NCI-H2081 treated with DMSO at 0.1 percent for 48 hours (cell line): Measurements from ENCODE around the gene MCTP1.
"Not testable (repeated sequence)": the region's sequence is repeated elsewhere in the genome, so short reads cannot be mapped to it uniquely, and the experiment has no call there.

ENCODE experiments used
- DNase-seq: peaks from one replicate; lab custom pipeline; 2025; lab: John Stamatoyannopoulos, UW

The MCTP1 gene

DNA sequence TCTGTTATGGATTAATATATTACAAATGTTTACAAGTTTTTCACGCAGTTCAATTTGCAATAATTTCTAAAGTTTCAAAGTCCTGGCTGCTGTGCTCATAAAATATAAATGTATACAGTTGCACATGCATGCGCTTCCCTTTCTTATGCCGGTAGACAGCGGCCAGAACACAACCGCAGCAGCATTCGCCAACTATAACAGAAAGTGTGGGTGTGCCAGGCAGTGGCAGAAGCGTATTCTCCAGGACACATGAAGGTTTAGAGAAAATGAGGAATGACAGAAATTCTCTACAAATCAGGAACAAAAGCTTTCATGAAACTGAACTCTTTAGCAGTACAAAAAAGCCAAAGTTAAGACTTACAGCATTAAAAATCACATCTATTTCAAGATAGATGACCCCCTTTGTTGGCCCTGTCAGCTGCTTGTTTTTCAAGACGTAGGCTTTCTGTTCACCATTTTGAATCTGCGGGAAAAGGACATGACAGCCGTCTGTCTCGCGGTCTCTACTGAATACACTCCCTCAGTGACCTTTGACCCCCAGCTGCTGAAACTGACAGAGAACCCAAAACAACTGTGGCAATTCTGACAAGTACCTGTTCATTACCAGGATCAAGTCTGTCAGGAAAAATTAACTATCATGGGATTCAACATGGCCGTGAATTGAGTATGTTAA lies 414.2 kb downstream of the MCTP1 start:
- no peak for DNase-seq

- no peak for DNase-seq
Observed at GRCh38 chr5:94869921-94870320, 415.0 kb downstream of the MCTP1 start.

DNA sequence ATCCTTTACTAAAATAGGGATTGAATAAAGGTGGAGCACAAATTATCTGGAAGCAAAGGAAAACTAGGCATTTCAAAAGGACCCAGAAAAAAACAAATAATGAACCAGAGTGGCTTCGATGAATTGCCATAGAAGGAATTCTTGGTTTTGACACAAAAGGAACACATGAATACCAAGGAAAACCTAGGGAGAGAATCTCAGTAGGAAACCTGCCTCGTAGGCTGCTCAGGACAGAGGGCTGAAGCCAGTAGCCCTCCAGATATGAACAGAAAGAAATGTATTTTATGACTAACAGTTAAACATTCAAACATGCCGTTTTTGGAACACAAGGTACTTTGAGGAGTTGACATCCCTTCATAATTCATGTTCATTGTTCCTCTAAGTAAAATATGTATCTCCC lies 420.9 kb downstream of the MCTP1 start:
- no peak for DNase-seq

- no peak for DNase-seq
Observed at GRCh38 chr5:94857111-94857510, 427.8 kb downstream of the MCTP1 start.

DNA sequence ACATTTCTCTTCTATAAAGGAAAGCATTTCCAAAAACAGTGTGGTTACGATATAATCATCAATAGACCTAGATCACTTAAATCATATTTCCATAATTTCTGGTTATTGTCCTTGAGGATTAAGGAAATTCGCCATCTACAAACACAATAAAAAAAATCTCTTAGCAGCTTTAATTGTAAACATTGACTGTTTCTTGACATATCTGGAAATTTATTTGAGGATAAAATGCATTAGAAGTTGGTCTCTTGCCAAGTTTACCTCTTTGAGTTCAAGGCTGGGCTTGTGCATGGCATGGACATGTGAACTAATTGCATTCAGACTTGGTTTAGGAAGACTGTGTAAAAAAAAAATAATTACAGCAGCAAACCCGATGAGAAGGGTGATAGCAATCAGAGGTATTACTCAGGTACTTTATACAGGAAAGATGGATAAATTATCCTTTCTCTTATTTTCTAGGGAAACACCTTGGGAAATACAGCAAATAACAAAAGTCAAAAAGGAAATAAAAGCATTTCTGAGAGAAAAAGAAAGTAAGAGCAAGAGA lies 428.6 kb downstream of the MCTP1 start:
- no peak for DNase-seq

DNA sequence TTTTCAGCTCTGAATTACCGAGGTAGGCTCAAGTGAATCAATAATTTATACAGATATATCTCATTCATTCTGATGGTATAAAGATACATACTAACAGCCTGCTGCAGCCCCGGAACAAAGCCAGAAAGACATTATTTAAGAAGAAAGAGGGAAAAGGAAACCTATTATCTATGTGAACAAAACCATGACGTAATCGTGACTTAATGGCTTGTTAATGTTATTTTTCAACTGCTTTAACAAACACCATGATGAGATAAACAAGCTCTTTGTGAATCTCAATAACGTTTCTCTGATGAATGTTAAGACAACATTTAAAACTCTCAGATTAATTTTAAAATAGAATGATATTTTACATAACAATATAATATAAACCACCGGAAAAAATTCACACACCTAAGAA lies 429.4 kb downstream of the MCTP1 start:
- no peak for DNase-seq

- DNase-seq: no peak
Observed at GRCh38 chr5:94853120-94853519, 431.8 kb downstream of the MCTP1 start.

GRCh38 chr5:94850960-94851359 lies 433.9 kb downstream of the MCTP1 start:
- DNase-seq: no peak

DNA sequence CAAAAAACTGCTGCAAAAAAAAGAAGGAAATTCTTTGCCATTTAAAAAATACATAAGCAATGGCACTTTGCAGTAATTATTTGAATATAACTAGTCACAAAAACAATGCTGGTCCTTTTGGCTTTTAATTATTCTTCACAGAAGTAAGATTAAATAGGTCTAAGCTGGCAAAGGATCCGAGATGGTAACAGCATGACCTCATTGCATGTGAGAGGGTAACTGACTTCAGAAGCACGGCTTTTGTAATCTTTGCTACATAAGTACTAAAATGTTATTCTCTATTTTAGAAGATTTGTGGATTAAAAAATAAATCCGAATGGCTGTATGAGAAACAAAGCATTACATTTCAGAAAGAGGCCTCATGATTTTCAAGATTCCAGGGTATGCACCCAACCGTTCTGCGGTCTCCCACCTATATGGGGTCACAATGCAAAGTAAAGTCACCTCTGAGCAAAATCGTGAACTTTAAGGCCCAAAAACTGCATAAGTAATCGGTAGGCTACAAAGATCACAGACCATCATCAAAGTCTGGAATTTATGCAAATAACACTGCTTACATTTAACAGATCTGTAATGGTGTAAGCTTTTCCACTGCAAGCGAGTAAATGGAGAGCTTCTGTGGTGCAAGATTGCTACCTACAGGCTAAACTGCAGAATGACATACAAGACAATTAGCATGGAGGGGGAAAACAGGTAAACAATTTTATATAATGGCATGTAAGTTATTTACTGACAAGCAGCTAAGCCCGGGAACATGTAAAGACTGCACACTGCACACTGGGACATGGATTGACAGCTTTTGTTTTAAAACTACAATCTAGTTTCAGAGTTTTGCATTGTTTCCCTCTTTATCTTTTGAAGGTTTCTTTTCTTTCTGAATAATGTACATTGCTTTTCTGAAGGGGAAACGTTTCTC lies 434.8 kb downstream of the MCTP1 start:
- DNase-seq: no peak

- DNase-seq: no peak
Observed at GRCh38 chr5:94849324-94849723, 435.6 kb downstream of the MCTP1 start.

GRCh38 chr5:94847726-94848125 lies 437.2 kb downstream of the MCTP1 start:
- DNase-seq: no peak

DNA sequence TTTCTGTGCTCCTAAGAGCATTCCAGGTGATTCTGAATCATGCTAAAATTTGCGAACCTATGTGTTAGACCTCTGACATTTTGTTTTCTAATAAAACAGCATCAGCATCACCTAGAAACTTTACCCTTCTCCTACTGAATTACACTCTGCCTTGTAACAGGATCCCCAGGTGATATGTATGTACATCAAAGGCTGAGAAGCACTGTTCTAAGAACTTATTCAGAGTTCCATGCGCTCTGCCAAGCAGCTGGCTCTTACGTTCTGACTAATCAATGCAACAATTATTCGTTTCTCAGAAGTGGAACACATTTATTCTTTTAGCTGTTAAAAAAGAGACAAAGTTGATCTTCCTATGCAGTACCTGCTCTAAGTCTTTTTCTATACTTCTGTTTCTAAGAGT lies 437.9 kb downstream of the MCTP1 start:
- no peak for DNase-seq

- DNase-seq: not testable (repeated sequence)
Observed at GRCh38 chr5:94845696-94846095, 439.2 kb downstream of the MCTP1 start.

DNA sequence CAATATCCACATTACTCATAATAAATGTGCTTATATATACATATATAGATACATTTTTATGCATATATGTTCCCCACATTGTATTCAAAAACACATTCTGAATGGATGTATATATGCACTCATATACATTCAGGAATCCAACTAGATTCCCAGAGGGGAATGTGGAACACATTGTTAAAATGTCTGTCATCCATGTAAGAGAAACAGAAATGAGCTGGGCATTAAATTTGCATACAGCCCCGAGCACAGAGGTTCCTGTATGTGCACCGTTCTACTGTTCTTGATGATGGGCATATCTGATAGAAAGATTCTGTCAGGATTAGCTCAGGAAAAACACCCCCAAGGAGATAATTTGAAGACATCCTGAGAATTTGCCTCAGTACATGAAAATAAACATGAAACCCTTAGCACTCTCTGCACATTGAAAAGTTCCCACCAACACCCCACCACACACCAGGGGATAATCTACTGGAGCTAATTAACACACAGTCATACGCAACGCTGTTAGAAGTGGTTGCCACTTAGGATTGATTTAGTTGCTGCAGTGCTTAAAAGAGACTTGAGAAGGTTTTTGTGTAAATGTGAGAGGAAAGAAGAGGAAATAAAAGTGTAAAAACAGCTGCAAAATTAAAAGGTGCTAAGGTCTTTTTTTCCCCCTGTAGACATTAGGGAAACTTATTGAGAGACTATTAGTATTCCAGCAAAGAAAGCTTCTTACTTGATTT lies 443.1 kb downstream of the MCTP1 start:
- no peak for DNase-seq

GRCh38 chr5:94833851-94834250 lies 451.0 kb downstream of the MCTP1 start:
- DNase-seq: no peak

- no peak for DNase-seq
Observed at GRCh38 chr5:94832685-94833084, 452.2 kb downstream of the MCTP1 start.

GRCh38 chr5:94830520-94830919 lies 454.4 kb downstream of the MCTP1 start:
- DNase-seq: no peak

DNA sequence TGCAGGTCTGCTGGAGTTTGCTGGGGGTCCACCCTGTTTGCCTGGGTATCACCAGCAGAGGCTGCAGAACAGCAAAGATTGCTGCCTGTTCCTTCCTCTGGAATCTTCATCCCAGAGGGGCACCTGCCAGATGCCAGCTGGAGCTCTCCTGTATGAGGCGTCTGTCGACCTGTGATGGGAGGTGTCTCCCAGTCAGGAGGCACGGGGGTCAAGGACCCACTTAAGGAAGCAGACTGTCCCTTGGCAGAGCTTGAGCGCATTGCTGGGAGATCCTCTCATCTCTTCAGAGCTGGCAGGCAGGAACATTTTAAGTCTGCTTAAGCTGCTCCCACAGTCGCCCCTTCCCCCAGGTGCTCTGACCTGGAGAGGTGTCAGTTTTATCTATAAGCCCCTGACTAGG lies 456.7 kb downstream of the MCTP1 start:
- not testable (repeated sequence) for DNase-seq

- DNase-seq: no peak
Observed at GRCh38 chr5:94820488-94820887, 464.4 kb downstream of the MCTP1 start.

DNA sequence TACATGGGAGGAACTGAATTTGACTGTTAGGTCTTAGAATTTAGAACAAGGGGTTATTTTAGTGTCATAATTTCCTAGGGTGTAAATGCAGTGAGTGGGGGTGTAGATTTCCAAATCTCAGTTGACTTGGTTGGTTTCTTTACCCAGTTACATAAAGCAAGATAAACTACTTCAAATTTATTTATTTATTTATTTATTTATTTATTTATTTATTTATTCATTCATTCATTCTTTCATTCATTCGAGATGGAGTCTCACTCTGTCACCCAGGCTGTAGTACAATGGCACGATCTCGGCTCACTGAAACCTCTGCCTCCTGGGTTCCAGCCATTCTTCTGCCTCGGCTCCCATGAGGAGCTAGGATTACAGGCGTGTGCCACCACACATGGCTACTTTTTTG lies 466.0 kb downstream of the MCTP1 start:
- DNase-seq: no peak

DNA sequence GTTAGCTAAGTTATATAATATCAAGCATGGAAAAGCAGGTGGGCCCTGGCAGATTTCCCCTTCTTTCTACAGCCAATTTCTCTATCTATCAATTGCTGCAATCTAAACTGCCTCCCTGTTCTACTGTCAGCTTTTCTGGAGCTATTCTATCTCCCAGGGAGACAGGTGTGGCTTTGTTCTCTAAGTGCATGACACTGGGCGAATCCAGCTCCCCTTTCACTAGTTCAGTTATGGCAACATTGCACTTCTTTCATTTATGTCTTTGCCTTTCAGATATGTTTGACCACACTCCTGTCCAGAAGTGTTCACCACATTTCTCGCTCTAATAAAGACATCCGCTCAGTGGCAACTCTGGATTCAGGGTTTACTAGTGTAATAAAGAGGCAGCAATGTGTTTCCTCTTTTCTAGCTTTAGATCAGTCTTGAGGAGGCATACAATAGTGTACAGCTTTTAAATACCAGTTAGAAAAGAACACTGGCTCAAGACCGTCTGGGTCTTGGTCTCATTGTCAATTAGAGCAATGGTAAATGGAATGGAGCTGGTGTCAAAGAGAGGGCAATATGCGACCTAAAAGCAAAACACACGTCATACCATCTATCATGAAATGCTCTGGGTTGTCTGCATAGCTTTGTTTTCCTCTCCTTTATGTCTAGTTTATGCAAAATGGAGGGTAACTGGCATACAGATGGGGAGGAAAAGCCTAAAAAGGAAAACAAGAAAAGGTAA lies 469.4 kb downstream of the MCTP1 start:
- DNase-seq: no peak

DNA sequence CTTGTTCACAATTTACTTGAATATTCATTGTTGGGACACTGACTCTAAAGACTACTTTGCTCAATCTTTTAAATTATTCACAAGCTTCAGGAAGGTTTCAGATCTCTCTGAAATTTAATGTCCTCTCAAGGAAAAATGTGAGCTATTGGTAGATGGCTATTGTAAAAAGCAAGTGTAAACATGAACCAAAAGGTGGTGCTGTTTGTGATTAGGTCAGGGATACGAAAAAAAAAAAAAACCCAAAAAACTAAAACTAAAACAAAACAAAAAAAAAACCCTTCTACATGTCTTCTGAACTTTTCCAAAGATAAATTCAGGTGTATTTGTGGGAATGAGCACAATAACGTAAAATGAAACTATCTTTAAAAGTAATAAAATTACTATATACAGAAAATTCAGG lies 472.7 kb downstream of the MCTP1 start:
- DNase-seq: no peak
